Measurements from ENCODE around the gene TBXAS1.

TBXAS1 gene

GRCh38 chr7:140042386-140042670 is 213.3 kb downstream of the TBXAS1 start:
- in situ Hi-C loops (cut with HindIII; ENCODE audit: low sequenced_read_pairs): no loop called here
- no peak for TF ChIP-seq CTCF (IDR thresholded peaks at IDR 0.05; ENCODE audit: low read depth, low read length)
- H3K4me3 ChIP-seq (ENCODE audit: low read depth, low read length): no peak overlapping the region
- no peak for DNase-seq (ENCODE audit: low read depth, low spot score)

GRCh38 chr7:140044251-140044650 is 215.2 kb downstream of the TBXAS1 start:
- no peak for DNase-seq (ENCODE audit: low read depth, low spot score)
- no peak for TF ChIP-seq CTCF (IDR thresholded peaks at IDR 0.05; ENCODE audit: low read depth, low read length)
- in situ Hi-C loops (cut with HindIII; ENCODE audit: low sequenced_read_pairs): no loop called here
- no peak overlapping the region for H3K4me3 ChIP-seq (ENCODE audit: low read depth, low read length)

- TF ChIP-seq CTCF (IDR thresholded peaks at IDR 0.05; ENCODE audit: low read depth, low read length): no peak
- in situ Hi-C loops (cut with HindIII; ENCODE audit: low sequenced_read_pairs): no loop called here
- DNase-seq (ENCODE audit: low read depth, low spot score): no peak
- H3K4me3 ChIP-seq (ENCODE audit: low read depth, low read length): no peak overlapping the region
Measured at GRCh38 chr7:140045697-140046096, 216.6 kb downstream of the TBXAS1 start.

GRCh38 chr7:140047197-140047596 is 218.1 kb downstream of the TBXAS1 start:
- no peak for TF ChIP-seq CTCF (IDR thresholded peaks at IDR 0.05; ENCODE audit: low read depth, low read length)
- in situ Hi-C loops (cut with HindIII; ENCODE audit: low sequenced_read_pairs): no loop called here
- no peak overlapping the region for H3K4me3 ChIP-seq (ENCODE audit: low read depth, low read length)
- no peak for DNase-seq (ENCODE audit: low read depth, low spot score)

GRCh38 chr7:140048138-140048537 is 219.1 kb downstream of the TBXAS1 start:
- no peak for DNase-seq (ENCODE audit: low read depth, low spot score)
- no peak overlapping the region for H3K4me3 ChIP-seq (ENCODE audit: low read depth, low read length)
- no peak for TF ChIP-seq CTCF (IDR thresholded peaks at IDR 0.05; ENCODE audit: low read depth, low read length)
- in situ Hi-C loops (cut with HindIII; ENCODE audit: low sequenced_read_pairs): no loop called here

- no peak overlapping the region for H3K4me3 ChIP-seq (ENCODE audit: low read depth, low read length)
- no peak for TF ChIP-seq CTCF (IDR thresholded peaks at IDR 0.05; ENCODE audit: low read depth, low read length)
- in situ Hi-C loops (cut with HindIII; ENCODE audit: low sequenced_read_pairs): no loop called here
- DNase-seq (ENCODE audit: low read depth, low spot score): no peak
Measured at GRCh38 chr7:140048989-140049338, 219.9 kb downstream of the TBXAS1 start.

GRCh38 chr7:140049339-140050024 is 220.4 kb downstream of the TBXAS1 start:
- in situ Hi-C loops (cut with HindIII; ENCODE audit: low sequenced_read_pairs): no loop called here
- H3K4me3 ChIP-seq (ENCODE audit: low read depth, low read length): no peak overlapping the region
- DNase-seq (ENCODE audit: low read depth, low spot score): no peak
- no peak for TF ChIP-seq CTCF (IDR thresholded peaks at IDR 0.05; ENCODE audit: low read depth, low read length)

Data from astrocyte of the spinal cord (primary cell).